Esophagus muscularis mucosa (tissue), 4 donors: Measurements from ENCODE around the gene TRIM37.

ENCODE experiments used
- CTCF ChIP-seq, 3 experiments: fragments of 200-600 bp in 2 of 3; fragments of 450-650 bp in 1 of 3; sonication (generic) in 2 of 3; IDR thresholded peaks; one replicate each; pipeline ENCODE4 v1.5.1; 2017 to 2019; ENCODE audit warnings: antibody characterized with exemption in 3 of 3, mild to moderate bottlenecking in 2 of 3, moderate library complexity in 1 of 3
- EP300 ChIP-seq: sonication (generic); formaldehyde crosslinking; IDR thresholded peaks from one replicate; pipeline ENCODE4 v1.6.1; 2017; ENCODE audit warnings: antibody characterized with exemption
- POLR2A ChIP-seq: fragments of 450-650 bp; IDR thresholded peaks from one replicate; pipeline ENCODE4 v1.6.1; 2017; ENCODE audit warnings: antibody characterized with exemption, moderate library complexity, mild to moderate bottlenecking, low read depth
- POLR2AphosphoS5 ChIP-seq, 2 donors: sonication (generic); formaldehyde crosslinking; IDR thresholded peaks; one replicate each; pipeline ENCODE4 v1.6.1; 2017; ENCODE audit warnings: antibody characterized with exemption in 2 of 2

GRCh38 chr17:59067756-59068155 is 38.9 kb downstream of the TRIM37 start:
- no peak for TF ChIP-seq POLR2AphosphoS5 (IDR thresholded peaks at IDR 0.05)
- TF ChIP-seq CTCF (IDR thresholded peaks at IDR 0.05): no peak
- no peak for TF ChIP-seq POLR2A
- TF ChIP-seq EP300: no peak
